ENCODE data around the gene JUN. TPM values are rescaled to one million over a fixed set of nuclear protein-coding genes. Genes with fewer than 3 reads are reported as not detected.

JUN gene
- total RNA-seq, 1 experiment from 2014 or later, result 46.7 TPM

DNA sequence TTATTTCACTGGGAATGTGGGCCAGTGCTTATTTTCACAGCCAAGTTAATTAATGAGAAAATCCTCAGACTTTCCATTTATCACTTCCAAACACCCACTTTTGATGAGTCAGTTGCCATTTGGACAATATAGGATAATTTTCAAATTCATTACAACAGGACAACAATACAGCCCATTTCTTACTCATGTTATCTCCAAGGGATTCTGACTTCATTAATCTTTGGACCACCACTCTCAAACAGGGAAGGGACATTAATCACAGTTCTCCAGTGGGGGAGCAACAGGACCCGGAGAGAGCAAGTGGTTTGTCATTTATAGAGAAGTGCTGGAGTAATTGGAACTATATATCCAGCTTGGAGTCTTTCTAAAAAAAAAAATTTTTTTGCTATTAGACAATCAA lies 38.7 kb downstream of the JUN start:
- no peak for DNase-seq (ENCODE audit: low read depth)
- in situ Hi-C loops (cut with HindIII; ENCODE audit: low pct_unique_long_range_greater_than_20kb, low sequenced_read_pairs), result no loop called here

DNA sequence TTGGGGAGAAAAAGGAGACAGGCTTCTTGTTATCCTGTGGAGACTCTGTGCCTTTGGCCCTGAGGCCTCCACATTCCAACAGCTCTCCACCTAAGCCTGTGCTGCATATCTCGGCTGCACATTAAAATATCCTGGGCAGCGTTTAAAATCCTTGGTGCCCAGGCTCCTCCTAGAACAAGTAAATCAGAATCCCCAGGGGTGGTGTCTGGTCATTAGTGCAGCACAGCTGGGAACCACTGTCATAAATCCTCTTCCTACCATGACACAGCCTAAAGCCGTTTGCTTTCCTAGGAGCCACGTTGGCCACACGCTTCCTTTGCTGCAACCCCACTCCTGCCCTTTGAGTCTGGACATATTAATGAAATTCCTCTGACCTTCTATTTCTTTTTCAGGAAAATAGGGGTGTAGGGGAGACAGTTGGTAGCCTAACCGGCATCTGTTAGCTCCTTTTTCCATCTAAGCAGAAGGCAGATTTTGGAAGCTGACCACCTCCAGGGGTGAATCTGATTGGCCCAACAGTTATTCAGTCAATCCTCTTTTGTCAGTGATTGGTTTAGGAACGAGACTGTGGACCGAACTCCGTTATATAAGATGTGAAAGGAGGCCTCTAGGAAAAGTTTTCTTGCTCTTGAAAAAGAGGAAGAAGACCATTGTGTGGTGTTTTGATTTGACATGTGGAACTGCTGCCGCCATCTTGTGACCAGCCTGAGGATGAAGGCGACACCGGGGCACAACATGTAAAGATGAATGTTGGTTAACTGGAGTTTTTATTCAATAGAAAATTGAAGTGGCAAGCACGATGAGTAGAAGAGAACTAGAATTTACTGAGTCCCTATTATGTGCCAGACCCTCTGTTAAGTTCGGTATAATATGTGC lies 41.9 kb downstream of the JUN start:
- in situ Hi-C loops (cut with HindIII; ENCODE audit: low pct_unique_long_range_greater_than_20kb, low sequenced_read_pairs), result no loop called here
- no peak for DNase-seq (ENCODE audit: low read depth)

DNA sequence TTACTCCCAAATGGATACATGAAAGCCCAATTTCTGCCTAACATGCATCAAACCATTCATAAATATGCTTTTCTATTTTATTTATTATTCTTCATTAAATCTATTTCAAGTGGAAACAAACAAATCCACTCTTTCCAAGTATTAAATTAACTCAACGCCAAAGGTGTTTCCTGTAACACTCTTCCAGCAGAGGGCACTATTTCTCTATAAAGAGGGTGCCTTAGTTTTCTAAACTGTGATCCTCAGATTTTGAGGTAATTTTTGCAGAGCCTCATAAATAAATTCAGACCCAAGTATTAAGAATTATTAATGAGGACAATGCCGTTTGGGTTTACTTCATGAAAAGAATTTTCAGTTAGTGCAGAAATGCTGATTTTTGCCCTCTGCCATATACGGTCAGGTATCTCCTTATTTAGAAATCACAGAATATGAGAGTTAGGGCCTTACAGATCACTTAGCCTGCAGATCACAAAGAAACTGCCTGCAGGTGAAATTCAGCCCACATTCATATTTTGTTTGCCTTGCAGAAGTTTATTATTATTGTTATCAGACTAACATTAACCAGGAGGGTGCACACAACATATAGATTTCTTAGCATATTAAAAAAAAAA lies 43.9 kb downstream of the JUN start:
- in situ Hi-C loops (cut with HindIII; ENCODE audit: low pct_unique_long_range_greater_than_20kb, low sequenced_read_pairs), result no loop called here

DNA sequence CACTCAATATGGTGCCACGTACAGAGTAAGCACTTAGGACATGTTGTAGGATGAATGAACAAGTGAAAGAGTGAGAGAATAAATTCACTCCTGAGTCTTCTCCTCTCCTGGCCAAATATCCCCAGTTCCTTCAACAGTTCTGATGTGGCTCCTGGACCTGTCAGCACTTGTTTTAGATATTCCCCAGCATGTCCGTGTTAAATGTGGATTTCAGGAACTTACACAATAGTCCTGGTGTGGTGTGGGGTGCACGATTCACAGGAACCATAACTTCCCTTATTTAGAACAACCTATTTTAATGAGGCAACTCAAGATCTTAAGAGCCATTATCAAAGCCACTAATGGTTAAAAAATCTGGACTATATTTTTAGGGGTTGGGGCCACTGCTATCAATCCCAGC lies 45.0 kb downstream of the JUN start:
- in situ Hi-C loops (cut with HindIII; ENCODE audit: low pct_unique_long_range_greater_than_20kb, low sequenced_read_pairs), result no loop called here
- DNase-seq (ENCODE audit: low read depth), result no peak

More for the DNA sequence above, 43.9 kb downstream of the JUN start:
- DNase-seq (ENCODE audit: low read depth), result peak; percentile 43

DNA sequence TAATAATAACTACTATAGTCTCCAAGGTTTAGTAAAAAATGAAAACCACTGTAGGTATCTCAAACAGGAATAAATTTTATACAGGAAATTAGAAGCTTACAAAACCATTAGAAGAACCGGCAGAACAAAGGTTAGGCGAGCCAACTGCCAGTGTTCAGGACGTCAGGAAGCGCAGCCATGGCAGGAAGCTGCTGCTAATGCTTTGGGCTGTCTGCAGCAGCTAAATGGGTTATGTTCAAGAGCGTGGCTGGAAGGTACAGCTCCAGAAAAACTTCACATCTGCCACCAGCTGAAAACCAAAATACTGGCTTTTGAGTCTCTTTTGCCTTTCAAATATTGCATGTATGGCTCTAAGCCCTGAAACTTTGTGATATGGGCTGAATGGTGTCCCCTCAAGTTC lies 48.3 kb downstream of the JUN start:
- no peak for DNase-seq (ENCODE audit: low read depth)
- in situ Hi-C loops (cut with HindIII; ENCODE audit: low pct_unique_long_range_greater_than_20kb, low sequenced_read_pairs), result no loop called here

DNA sequence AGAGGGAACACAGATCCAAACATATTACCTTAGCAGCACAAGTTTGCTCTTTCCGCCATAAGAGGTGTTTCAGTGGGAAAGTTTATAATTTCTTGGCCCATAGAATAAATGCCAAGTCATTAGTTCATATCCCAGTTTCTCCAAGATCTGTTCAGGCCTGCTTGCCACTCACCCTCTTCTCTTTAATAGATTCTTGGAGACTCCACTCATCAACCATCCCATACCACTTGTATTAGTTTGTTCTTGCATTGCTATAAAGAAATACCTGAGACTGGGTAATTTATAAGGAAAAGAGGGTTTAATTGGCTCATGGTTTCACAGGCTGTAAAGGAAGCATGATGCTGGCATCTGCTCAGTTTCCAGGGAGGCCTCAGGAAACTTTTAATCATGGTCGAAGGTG lies 49.2 kb downstream of the JUN start:
- in situ Hi-C loops (cut with HindIII; ENCODE audit: low pct_unique_long_range_greater_than_20kb, low sequenced_read_pairs), result no loop called here
- no peak for DNase-seq (ENCODE audit: low read depth)

DNA sequence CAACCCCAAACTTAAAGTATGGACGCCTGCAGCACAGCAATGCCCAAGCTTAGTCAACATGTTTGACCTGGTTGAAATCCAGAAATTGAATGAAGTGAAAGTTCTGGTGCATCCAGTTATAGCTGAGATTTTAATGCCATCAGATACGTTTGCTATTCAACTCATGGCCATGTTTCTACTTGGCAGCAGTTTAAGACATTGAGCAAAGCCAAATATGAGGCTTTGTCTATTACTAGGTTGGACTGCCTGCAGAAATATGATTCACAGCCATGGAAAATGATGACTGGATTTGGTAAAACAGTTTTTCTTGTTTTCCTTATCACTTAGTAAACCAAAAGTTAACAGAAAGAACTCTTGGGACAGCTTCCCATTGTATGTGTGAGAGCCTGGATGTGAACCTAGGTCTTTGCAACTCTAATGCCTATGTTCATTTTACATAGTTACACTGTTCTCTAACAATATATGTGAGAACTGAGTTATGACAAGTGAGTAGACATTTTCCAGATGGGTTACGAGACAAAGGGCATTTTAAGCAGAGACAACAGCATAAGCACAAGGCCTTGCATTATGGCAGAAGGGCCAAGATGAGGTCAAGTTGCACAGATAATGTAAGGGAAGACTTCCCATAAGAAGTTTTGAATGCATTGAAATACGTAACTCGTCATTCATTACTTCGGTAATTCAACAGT lies 51.6 kb downstream of the JUN start:
- no peak for DNase-seq (ENCODE audit: low read depth)
- in situ Hi-C loops (cut with HindIII; ENCODE audit: low pct_unique_long_range_greater_than_20kb, low sequenced_read_pairs), result no loop called here

Other genes with a start within 250 kb of the JUN start
- 20.3 and 93.6 TPM in 2 replicates for gene OMA1, start 237.3 kb downstream of the JUN start, total RNA-seq (2014; rRNA removed; shearing (Covaris generic); ENCODE audit: low replicate concordance)
- gene TACSTD2, start 206.8 kb downstream of the JUN start, total RNA-seq (2014; rRNA removed; shearing (Covaris generic); ENCODE audit: low replicate concordance), result not detected in 2 replicates
- 2.4 and 2.5 TPM in 2 replicates for gene MYSM1, start 84.0 kb downstream of the JUN start, total RNA-seq (2014; rRNA removed; shearing (Covaris generic); ENCODE audit: low replicate concordance)